Adrenal gland (tissue), 12 donors: Measurements from ENCODE around the gene AGR2. TPM values are rescaled to one million over a fixed set of nuclear protein-coding genes. Genes with fewer than 3 reads are reported as not detected.

Experiments
- DNase-seq, 7 donors: peaks; one replicate each; pipeline ENCODE4 v3.0.0-alpha.2; 2019 to 2020
- H3K27ac ChIP-seq, 5 donors: fragments of 200-600 bp; sonication (generic) in 4 of 5; 1 replicate in 3 of 5; 2 replicates in 2 of 5; pipeline versions ENCODE4 v1.5.1 to v1.8.0; 2016 to 2020; ENCODE audit warnings: mild to moderate bottlenecking in 1 of 5
- H3K27me3 ChIP-seq: fragments of 200-600 bp; 2 replicates; pipeline ENCODE4 v1.8.0; 2021
- H3K36me3 ChIP-seq, 2 donors: fragments of 200-600 bp; replicated peaks in 1 of 2; 1 replicate in 1 of 2; 2 replicates in 1 of 2; pipeline versions ENCODE4 v1.5.1 to v1.8.0; 2018 to 2022
- H3K4me1 ChIP-seq, 2 donors: fragments of 200-600 bp; replicated peaks in 1 of 2; 1 replicate in 1 of 2; 2 replicates in 1 of 2; pipeline versions ENCODE4 v1.5.1 to v1.8.0; 2018 to 2021
- H3K4me3 ChIP-seq, 4 donors: fragments of 200-600 bp; sonication (generic) in 3 of 4; one replicate each; pipeline ENCODE4 v1.5.1; 2016 to 2018
- H3K9me3 ChIP-seq, 3 donors: fragments of 200-600 bp; sonication (generic) in 1 of 3; replicated peaks in 1 of 3; 1 replicate in 2 of 3; 2 replicates in 1 of 3; pipeline versions ENCODE4 v1.5.1 to v1.8.0; 2016 to 2021
- POLR2A ChIP-seq, 2 donors: fragments of 450-650 bp; IDR thresholded peaks; one replicate each; pipeline ENCODE4 v1.6.1; 2017; ENCODE audit warnings: antibody characterized with exemption in 2 of 2, mild to moderate bottlenecking in 2 of 2, moderate library complexity in 1 of 2
- WGBS, 4 donors: extraction: QIAGEN DNeasy Blood & Tissue Kit in 2 of 4; methylation state at CpG; one replicate each; pipeline versions ENCODE4 v1.1.5 to v1.1.7; 2013 to 2017; 5-methylcytosine and 5-hydroxymethylcytosine counted together
- intact Hi-C, 2 donors: fragments of 100-400 bp; cut with DNase I; formaldehyde crosslinking; loops; one replicate each; pipeline versions ENCODE4 v1.14.1 to v1.15.0; 2022 to 2023
- polyA plus RNA-seq, 3 donors: library from polyadenylated mRNA; stranded (reverse); fragments of 200-250 nt in 2 of 3; fragments of 350-450 nt in 1 of 3; fragmentation: Illumina TruSeq in 1 of 3; extraction: RNeasy Lipid Tissue Mini Kit (QIAGEN cat#74804) in 1 of 3; gene quantifications; one replicate each; pipeline ENCODE4 v1.2.3, GENCODE V29; 2013 to 2014
- total RNA-seq, 9 donors: library from RNA; depleted of rRNA in 4 of 9; stranded (reverse); fragments of >200 nt in 4 of 9; fragments of 120-200 nt in 1 of 9; fragmentation: NEBNext Ultra II Directional in 1 of 9; extraction: Animal tissue kit (Norgen Biotek cat#: 25700) in 1 of 9; gene quantifications; one replicate each; pipeline versions ENCODE4 v1.1.0 to v1.2.4, GENCODE V29; 2013 to 2023
- TF ChIP-seq, protein P1 (sequence below), 6 experiments: fragments of 450-650 bp in 4 of 6; fragments of 200-600 bp in 2 of 6; sonication (generic) in 1 of 6; IDR thresholded peaks; 1 replicate in 5 of 6; 2 replicates in 1 of 6; pipeline versions ENCODE4 v1.5.1 to v1.8.0; 2016 to 2021; ENCODE audit warnings: antibody characterized with exemption in 6 of 6, mild to moderate bottlenecking in 2 of 6, moderate library complexity in 1 of 6
- donor health status: healthy with polysubstance abuse.
- donor health status: Bipolar disorder and iron deficiency.
- donor health status: DM: yes; HTN: yes; CAD: no.
- donor health status: DM: no; HTN: no; CAD: no.
- donor health status: DM: no; HTN: no; CAD: no.
- donor health status: DM: yes; HTN: yes; CAD: no.

AGR2 gene
- total and polyA plus RNA-seq, 12 donors, result 0.13 to 4.3 (median 1.3) TPM; not detected in 7

GRCh38 chr7:16753102-16753931 lies 51.5 kb downstream of the AGR2 start, which contains the start of gene TSPAN13:
Gene TSPAN13, plus strand, starts transcription at chr7:16753755. Its CDS starts 213 bp downstream, at chr7:16753968.
- Histone ChIP-seq H3K27me3 (no peaks in the 10 kb centered on the region), H3K4me1 (peaks cover 0 to 6% of the 10 kb centered on the region in 2 donors), H3K27ac (peak within 1 kb of the TSS; percentile 13 to 80 (median 65)), H3K9me3 (no peaks in the 10 kb centered on the region), H3K4me3 (peak within 1 kb of the TSS; percentile 48 to 84 (median 64)), H3K36me3 (no peaks in the 10 kb centered on the region)
- TF ChIP-seq, protein P1, sequence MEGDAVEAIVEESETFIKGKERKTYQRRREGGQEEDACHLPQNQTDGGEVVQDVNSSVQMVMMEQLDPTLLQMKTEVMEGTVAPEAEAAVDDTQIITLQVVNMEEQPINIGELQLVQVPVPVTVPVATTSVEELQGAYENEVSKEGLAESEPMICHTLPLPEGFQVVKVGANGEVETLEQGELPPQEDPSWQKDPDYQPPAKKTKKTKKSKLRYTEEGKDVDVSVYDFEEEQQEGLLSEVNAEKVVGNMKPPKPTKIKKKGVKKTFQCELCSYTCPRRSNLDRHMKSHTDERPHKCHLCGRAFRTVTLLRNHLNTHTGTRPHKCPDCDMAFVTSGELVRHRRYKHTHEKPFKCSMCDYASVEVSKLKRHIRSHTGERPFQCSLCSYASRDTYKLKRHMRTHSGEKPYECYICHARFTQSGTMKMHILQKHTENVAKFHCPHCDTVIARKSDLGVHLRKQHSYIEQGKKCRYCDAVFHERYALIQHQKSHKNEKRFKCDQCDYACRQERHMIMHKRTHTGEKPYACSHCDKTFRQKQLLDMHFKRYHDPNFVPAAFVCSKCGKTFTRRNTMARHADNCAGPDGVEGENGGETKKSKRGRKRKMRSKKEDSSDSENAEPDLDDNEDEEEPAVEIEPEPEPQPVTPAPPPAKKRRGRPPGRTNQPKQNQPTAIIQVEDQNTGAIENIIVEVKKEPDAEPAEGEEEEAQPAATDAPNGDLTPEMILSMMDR (IDR thresholded peaks at IDR 0.05), result no peak
- peak; percentile 10 to 77 for TF ChIP-seq POLR2A (IDR thresholded peaks at IDR 0.05)
- peak; percentile 88 to 92 (median 89) for DNase-seq
- intact Hi-C loops, result no loop called here
- WGBS, 4 donors, result 3 to 8% (median 4%) methylated on average over 17 to 48 of the region's 48 CpGs

DNA sequence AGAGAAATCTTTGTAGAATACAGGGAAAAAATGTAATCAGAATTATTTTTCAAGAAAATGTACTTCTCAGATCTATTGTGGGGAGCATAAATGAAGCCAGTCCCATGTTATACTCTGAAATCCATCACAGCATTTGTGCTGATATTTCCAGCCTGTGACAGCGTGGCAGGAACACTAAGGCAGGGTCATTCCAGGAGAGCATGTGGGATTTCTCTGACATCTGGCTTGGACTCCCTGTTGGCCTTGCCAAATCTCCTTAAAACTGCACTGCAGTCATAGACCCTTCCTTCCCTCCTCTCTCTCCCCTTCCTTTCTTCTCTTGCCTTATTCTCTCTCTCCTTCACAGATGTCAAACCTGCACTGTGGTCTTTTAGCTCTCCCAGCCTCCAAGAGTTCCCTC lies 57.7 kb downstream of the AGR2 start:
- intact Hi-C loops, result no loop called here

GRCh38 chr7:16745645-16746044 lies 59.2 kb downstream of the AGR2 start:
- 81 to 95% (median 86%) methylated on average over 2 of the region's 2 CpGs for WGBS, 4 donors
- no peaks in the 10 kb centered on the region for H3K27me3 ChIP-seq
- no peak overlapping the region for H3K27ac ChIP-seq
- H3K4me1 ChIP-seq, result peaks cover 0 to 13% of the 10 kb centered on the region in 2 donors
- H3K4me3 ChIP-seq, result no peak overlapping the region
- no peaks in the 10 kb centered on the region for H3K9me3 ChIP-seq
- intact Hi-C loops, result no loop called here
- TF ChIP-seq POLR2A (IDR thresholded peaks at IDR 0.05), result no peak
- TF ChIP-seq, protein P1 (IDR thresholded peaks at IDR 0.05), result no peak
- no peaks in the 10 kb centered on the region for H3K36me3 ChIP-seq
- DNase-seq, result no peak

More for the DNA sequence above, 57.7 kb downstream of the AGR2 start:
- H3K27ac ChIP-seq, result no peak overlapping the region
- TF ChIP-seq, protein P1 (IDR thresholded peaks at IDR 0.05), result no peak
- TF ChIP-seq POLR2A (IDR thresholded peaks at IDR 0.05), result no peak
- peaks cover 0 to 8% of the 10 kb centered on the region in 2 donors for H3K4me1 ChIP-seq
- no peak overlapping the region for H3K4me3 ChIP-seq
- no peaks in the 10 kb centered on the region for H3K36me3 ChIP-seq
- no peaks in the 10 kb centered on the region for H3K9me3 ChIP-seq
- peak in 1 of 7 donors; percentile 27 for DNase-seq
- H3K27me3 ChIP-seq, result no peaks in the 10 kb centered on the region
- whole genome bisulfite sequencing, 4 donors, result 7 to 53% (median 40%) methylated on average over 1 of the region's 1 CpG

DNA sequence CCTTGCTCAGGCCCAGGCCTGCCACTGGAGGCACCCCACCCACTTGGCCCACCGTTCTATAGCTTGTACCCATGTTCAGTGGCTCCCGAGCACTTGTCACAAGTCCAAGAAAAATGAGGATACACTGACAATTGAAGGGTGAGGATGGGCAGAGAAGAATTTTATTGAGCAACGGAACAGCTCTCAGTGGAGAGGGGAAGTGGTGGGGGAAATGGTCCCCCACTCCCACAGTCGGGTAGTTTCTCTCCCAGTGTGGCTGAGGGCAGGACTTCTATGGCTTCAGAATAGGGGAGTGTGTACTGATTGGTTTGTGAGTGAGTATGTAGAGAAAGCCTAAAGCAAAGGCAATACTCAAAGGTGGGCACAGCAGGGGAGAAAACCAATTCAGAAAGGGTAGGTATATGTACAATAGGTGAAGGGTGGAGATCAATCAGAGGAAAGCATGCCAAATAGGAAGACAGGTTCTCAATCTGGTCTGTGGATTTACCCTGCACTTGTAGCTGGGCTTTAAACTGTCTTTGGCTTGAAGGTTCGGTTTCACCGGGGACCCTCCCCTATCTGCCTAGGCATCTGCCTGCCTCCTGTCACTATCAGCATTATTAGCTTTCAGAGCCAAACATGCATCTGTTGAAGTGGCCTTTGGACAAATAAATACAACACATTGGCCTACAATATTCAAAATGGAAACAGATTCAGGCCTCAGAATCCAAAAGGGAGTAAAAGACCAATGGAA lies 60.1 kb downstream of the AGR2 start:
- H3K4me3 ChIP-seq, result no peak overlapping the region
- no peaks in the 10 kb centered on the region for H3K9me3 ChIP-seq
- WGBS, 4 donors, result 80 to 89% (median 81%) methylated on average over 6 of the region's 6 CpGs
- no peak for TF ChIP-seq POLR2A (IDR thresholded peaks at IDR 0.05)
- TF ChIP-seq, protein P1 (IDR thresholded peaks at IDR 0.05), result no peak
- H3K27ac ChIP-seq, result no peak overlapping the region
- no peaks in the 10 kb centered on the region for H3K27me3 ChIP-seq
- no peaks in the 10 kb centered on the region for H3K36me3 ChIP-seq
- H3K4me1 ChIP-seq, result peaks cover 0 to 20% of the 10 kb centered on the region in 2 donors
- no peak for DNase-seq
- intact Hi-C loops, result no loop called here
